Erythroblast (primary cell): ENCODE results near the gene NUP153.

Source experiments
- DNase-seq, 2 experiments: peaks; one replicate each; lab custom pipeline; 2025; lab: John Stamatoyannopoulos, UW
- GATA1 ChIP-seq: IDR thresholded peaks from 2 replicates; pipeline ENCODE4 v1.6.1; 2011; ENCODE audit warnings: low read depth, mild to moderate bottlenecking, control low read depth, low read length, moderate library complexity
- POLR2A ChIP-seq: IDR thresholded peaks from 2 replicates; pipeline ENCODE4 v1.6.1; 2011; ENCODE audit warnings: mild to moderate bottlenecking, low read length

NUP153 gene

DNA sequence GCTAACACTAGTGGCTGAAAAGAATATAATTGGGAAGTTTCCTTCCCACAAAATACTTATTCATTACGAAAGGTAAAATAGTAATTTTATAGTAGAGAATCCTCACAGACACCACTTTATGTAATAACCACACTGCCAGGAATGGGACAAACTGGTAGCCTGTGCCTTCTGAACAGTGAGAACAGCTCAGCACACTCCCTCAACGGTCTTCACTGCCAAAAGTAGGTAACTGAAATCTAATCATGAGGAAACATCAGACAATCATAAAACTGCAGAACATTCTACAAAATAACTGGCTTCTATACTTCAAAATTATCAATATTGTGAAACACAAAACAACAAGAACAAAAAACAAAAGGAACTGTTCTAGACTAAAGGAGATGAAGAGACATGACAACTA is 44.1 kb downstream of the NUP153 start:
- DNase-seq = peak; percentile 70 to 80
- TF ChIP-seq GATA1 = no peak
- peak; percentile 43 for TF ChIP-seq POLR2A

DNA sequence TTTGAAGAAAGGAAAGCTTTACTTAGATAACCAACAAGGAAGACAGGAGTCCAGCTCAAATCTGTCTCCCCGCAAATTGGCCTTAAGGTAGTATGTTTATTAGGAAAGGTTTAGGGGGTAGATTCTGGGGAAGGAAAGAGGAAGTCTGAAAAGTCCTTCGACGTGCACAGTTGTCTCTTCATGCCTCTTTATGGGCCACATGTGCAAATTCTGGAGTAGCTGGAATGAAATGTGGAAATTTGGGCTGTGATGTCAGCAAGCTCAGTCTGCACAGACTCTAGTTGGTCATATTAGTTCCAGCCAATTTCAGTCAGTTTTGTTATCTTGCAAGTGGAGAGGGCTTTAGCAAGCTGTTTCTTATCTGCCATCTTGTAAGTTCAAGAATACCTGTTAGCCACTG is 50.1 kb downstream of the NUP153 start:
- TF ChIP-seq GATA1 (no peak), POLR2A (no peak)
- DNase-seq = peak; percentile 61 to 65

DNA sequence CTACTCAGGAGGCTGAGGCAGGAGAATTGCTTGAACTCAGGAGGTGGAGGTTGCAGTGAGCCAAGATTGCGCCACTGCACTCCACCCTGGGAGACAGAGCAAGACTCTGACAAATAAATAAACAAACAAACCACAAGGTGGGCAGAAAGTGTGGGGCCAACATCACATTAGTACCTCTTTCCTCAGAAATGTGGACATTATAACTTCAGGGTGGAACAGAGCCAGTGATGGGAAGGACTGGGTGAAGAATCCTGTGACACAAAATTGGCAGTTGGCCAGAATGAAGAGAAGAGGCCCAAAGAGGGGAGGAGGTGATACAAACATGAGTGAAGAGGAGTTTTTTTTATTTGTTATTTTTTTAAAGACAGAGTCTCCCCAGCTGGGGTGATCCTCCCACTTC is 50.6 kb downstream of the NUP153 start:
- DNase-seq = peak; percentile 82 to 88
- TF ChIP-seq GATA1 (no peak), POLR2A (no peak)

DNA sequence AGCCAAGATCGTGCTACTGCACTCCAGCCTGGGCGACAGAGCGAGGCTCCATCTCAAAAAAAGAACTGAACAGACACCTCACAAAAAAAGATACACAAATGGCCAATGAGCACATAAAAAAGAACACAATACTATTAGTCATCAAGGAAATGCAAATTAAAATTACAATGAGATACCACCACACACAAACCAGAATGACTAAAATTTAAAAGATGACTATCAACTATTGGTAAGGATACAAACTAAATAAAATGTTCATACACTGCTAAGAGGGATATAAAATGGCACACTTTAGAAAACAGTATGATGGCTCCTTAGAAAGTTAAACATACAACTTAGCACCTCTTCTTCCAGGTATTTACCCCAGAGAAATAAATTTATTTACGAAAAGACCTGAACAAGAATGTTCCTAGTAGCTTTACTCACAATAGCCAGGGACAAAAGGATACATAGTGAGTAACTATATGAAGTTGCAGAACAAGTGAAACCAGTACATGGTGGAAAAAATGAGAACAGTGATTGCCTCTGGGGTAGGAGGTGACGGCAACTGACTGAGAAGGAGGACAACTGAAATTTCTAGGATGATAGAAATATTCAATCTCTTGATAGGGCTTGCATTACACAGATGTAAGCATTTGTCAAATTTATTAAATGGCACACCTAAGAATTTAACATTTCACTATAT is 53.4 kb downstream of the NUP153 start:
- TF ChIP-seq POLR2A = no peak
- TF ChIP-seq GATA1 = no peak
- no peak for DNase-seq

DNA sequence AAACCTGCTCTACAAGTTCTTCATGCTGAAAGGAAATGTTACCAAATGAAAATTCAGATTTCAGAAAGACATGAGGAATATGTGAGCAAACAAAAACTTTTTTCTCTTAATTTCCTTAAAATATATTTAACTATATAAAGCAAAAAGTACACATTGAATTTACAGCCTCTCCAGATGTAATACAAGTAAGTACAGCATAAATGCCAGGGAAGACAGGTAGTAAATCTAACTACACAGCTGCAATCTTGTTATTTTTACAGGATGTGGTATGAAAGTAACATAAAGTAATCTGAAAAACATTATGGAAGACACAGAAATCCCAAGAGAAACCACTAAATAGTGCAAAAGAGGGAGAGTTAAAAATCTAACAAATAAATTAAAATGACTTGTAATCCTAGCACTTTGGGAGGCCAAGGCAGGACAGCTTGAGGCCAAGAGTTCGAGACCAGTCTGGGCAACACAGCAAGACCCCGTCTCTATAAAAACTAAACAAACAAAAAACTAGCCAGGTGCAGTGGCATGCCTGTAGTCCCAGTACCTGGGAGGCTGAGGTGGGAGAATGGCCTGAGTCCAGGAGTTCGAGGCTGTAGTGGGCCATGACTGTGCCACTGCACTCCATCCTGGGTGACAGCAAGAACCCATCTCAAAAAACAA is 55.9 kb downstream of the NUP153 start:
- TF ChIP-seq GATA1 = no peak
- TF ChIP-seq POLR2A = no peak
- no peak for DNase-seq

DNA sequence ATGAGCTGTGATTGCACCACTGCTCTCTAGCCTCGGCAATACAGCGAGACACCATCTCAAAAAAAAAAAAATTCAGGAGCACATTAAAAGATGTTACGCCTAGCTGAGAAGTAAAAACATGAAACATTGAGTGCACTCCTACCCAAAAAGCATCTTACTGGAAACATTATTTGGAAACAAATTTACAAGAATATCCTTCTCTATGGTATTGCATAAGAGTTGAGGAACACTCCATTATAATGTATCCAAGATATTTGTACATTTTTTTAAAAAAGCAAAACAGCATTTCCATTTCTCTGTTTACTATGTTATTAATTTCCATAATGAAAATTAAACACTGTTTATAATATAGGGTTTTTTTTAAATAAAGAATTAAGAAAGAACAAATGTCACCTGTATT is 58.0 kb downstream of the NUP153 start:
- no peak for DNase-seq
- no peak for TF ChIP-seq POLR2A
- TF ChIP-seq GATA1 = no peak

DNA sequence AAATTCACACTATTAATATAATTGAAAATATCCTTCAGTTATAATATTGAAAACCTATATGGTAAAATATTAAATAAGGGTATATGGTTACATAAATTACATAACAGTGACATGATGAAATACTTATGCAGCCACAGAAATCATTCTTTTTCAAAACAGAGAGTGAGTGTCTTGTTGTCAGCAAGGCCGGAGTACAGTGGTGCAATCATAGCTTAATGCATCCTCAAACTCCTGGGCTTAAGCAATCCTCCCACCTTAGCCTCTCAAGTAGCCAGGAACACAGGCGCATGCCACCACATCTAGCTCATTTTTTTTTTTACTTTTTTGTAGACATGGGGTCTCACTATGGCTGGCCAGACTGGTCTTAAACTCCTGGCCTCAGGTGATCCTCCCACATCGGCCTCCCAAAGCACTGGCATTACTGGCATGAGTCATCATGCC is 66.2 kb downstream of the NUP153 start:
- TF ChIP-seq GATA1 = no peak
- TF ChIP-seq POLR2A = no peak
- DNase-seq = peak; percentile 5 to 51

DNA sequence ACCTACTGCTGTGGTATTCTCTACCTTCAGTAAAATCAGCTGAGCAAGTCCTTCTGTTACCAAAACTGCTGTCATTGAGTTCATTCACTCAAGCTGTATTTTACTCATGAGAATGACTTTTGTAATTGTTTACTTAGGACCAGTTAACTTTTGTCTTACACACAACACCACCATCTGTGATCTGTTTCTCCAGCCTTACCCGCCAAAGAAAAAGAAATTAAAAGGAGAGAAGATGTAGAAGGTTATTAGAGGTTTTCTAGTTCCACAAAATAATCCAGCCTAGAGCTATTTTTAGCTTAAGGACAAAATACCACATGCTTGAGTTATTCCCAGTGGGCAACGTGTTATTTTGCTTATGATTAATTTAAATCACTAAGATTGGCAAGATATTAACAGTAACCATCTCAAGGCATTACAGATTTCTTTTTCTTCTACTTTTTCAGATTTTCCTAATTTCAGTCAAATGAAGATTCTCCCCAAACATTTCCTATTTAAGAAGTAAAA is 68.5 kb downstream of the NUP153 start:
- no peak for DNase-seq

DNA sequence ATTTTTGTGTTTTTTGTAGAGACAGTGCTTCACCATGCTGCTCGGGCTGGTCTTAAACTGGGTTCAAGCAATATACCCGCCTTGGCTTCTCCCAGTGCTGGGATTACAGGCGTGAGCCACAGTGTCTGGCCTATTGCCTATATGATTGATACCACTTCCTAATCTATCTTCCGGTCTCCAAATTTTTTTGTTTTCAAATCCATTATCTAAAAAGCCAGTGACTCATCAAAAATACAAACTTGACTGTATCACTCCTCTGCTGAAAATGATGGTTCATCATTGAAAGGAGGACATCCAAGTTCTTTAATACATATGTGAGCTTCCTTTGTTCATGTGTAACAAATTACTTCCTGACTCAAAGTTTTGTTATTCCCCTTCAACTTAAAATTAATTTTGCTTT is 71.2 kb downstream of the NUP153 start:
- DNase-seq = peak in 1 of 2 experiments; percentile 14
- no peak for TF ChIP-seq GATA1
- no peak for TF ChIP-seq POLR2A

More for the DNA sequence above, 68.5 kb downstream of the NUP153 start:
- TF ChIP-seq GATA1 (no peak), POLR2A (no peak)

DNA sequence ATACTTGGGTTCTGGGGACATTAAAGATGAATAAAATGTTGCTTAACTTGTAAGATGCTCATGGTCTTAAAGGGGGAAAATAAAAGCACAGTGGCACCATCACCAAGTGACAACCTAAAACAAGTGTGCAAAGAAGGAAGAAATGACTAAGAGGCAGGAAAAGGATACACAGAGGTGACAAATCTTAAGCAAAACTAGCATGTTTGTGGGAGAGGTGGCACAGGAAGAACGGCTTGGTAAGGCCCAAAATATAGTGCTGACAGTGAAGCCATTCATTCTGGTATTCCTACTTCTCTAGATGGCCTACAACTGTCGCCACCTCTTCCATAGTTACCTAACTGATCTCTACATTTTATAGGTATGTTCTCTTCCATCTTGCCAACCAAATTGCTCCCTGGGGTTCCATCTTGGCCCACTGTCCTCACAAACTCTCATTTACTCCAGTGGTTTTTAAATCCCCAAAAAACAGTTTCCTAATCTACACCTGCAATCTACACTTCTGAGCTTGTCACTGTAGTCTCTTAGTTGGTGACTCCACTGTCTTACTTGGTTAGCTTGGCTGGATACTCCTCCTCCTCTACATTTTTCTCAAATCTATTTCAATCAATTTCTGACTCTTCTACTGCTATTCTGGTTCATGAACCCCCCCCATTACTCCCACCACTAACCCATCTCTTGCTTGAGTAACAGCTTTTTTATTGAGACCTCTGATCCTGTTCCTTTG is 73.1 kb downstream of the NUP153 start:
- DNase-seq = no peak

DNA sequence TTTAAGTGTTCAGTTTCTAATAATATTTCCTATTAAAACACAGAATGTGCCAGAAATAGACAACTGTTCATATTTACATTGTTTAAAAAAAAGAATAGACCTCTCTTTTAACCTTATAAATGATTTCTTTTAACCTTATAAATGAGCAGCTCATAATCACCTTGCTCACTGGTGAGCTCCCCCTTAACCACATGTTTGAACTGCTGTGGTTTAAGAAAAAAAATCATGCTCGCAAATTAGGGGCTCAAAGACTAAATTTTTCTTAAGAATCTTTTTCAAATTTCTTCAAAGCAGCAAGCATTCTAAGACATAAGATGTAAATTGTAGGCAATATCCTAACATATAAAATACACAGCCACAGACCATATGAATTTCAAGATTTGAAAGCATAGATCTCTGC is 73.8 kb downstream of the NUP153 start:
- no peak for TF ChIP-seq POLR2A
- TF ChIP-seq GATA1 = no peak
- DNase-seq = no peak

More for the DNA sequence above, 73.1 kb downstream of the NUP153 start:
- TF ChIP-seq GATA1 (no peak), POLR2A (no peak)

DNA sequence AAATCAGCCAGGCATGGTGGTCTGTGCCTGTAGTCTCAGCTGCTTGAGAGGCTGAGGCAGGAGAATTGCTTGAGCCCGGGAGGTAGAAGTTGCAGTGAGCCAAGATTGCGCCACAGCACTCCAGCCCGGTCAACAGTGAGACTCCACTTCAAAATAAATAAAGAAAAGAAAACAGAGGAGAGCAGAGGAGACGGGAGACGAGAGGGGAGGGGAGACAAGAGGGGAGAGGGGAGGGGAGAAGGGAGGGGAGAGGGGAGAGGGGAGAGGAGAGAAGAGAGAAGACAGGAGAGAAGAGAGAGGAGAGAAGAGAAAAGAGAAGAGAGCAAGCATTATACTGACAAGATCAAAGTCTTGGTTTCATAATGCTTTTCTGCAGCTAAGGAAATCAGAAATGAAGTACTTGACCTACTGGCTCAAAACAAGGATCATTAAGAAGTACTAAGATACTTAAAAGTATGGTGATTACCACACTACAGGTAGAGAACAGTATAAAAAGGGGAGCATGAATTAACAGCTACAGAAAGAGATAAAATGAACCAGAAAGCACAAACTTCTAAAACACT is 76.1 kb downstream of the NUP153 start:
- DNase-seq = no peak
- TF ChIP-seq POLR2A = no peak
- TF ChIP-seq GATA1 = no peak

DNA sequence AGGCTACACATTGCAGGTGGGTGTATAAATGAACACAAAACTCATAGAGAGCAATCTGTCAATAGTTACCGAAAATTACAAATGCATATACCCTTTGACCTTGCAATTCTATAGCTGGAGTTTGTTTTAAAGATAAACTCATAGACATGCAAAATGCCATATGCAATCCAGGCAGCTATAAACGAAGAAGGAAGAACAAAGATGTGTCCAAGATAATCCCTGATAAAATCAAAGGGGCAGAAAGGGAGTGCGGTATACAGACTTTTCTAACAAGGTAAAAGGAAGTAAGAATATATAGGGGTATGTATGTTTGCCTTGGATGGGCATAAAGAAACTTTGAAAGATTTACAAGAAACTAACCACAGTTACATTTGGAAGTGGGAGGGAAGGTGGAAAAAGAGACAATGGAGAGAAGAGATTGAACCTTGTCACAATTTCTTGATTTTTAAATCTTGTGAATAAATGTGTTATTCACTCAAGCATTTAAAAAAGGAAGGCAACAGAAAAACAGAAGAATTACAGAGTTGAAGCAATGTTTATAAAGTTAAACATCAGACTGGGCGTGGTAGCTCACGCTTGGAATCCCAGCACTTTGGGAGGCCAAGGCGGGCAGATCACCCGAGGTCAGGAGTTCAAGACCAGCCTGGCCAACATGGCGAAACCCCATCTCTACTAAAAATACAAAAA is 76.8 kb downstream of the NUP153 start:
- TF ChIP-seq GATA1 = no peak
- TF ChIP-seq POLR2A = no peak
- no peak for DNase-seq

DNA sequence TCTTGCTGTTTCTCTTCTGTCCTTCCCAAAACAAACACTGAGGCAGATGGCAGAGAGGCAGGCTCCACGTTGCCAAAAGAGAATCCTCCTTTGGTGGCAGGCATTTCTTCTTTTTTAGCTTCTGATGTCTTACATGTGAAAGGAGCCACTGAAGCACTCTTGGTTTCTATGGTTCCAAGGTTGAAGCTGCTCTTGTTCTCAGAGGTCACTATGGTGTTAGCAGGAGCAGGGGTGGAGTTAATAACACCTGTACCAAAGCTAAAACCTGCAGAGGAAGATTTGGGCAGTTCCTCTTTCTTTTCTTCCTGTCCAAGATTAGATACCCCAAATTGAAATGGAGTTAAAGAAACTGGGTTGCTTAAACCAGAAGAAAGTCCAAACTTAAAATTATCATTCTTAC is 77.9 kb downstream of the NUP153 start:
- TF ChIP-seq POLR2A (no peak), GATA1 (no peak)
- no peak for DNase-seq
